Right lobe of liver (tissue), 6 donors: Measurements from ENCODE around the gene DUSP6. TPM values are rescaled to one million over a fixed set of nuclear protein-coding genes. Genes with fewer than 3 reads are reported as not detected.

Source experiments
- ATAC-seq, 4 donors: fragments of 200-7000 bp; cut with Tn5 transposase; one replicate each; pipeline ENCODE4 v1.9.1; 2020; ENCODE audit warnings: mild to moderate bottlenecking in 4 of 4, moderate library complexity in 4 of 4
- DNase-seq, 3 donors: peaks; one replicate each; pipeline ENCODE4 v3.0.0-alpha.2; 2020
- H3K27ac ChIP-seq, 3 donors: fragments of 200-600 bp; one replicate each; pipeline ENCODE4 v1.8.0; 2022
- H3K27me3 ChIP-seq, 2 donors: fragments of 200-600 bp; one replicate each; pipeline ENCODE4 v1.8.0; 2022
- H3K36me3 ChIP-seq, 4 donors: fragments of 200-600 bp; sonication (generic) in 1 of 4; one replicate each; pipeline versions ENCODE4 v1.5.1 to v1.8.0; 2017 to 2022; ENCODE audit warnings: control low read depth in 1 of 4
- H3K4me1 ChIP-seq, 4 donors: fragments of 200-600 bp; sonication (generic) in 1 of 4; one replicate each; pipeline versions ENCODE4 v1.5.1 to v1.8.0; 2017 to 2022; ENCODE audit warnings: control low read depth in 1 of 4
- H3K4me3 ChIP-seq, 3 donors: fragments of 200-600 bp; one replicate each; pipeline ENCODE4 v1.8.0; 2022
- H3K9me3 ChIP-seq, 4 donors: fragments of 200-600 bp; sonication (generic) in 1 of 4; one replicate each; pipeline versions ENCODE4 v1.5.1 to v1.8.0; 2017 to 2022; ENCODE audit warnings: control low read depth in 1 of 4
- CTCF ChIP-seq, 4 donors: fragments of 200-600 bp in 3 of 4; fragments of 450-650 bp in 1 of 4; IDR thresholded peaks; one replicate each; pipeline versions ENCODE4 v1.5.1 to v1.8.0; 2016 to 2022; ENCODE audit warnings: antibody characterized with exemption in 4 of 4, mild to moderate bottlenecking in 2 of 4
- POLR2A ChIP-seq: fragments of 450-650 bp; IDR thresholded peaks from one replicate; pipeline ENCODE4 v1.6.1; 2017; ENCODE audit warnings: antibody characterized with exemption, mild to moderate bottlenecking
- WGBS: methylation state at CpG from one replicate; pipeline ENCODE4 v1.1.6; 2018; ENCODE audit warnings: low coverage, low lambda C conversion rate; ENCODE audit not compliant: insufficient coverage; ENCODE audit errors: missing lambda C conversion rate; 5-methylcytosine and 5-hydroxymethylcytosine counted together
- intact Hi-C, 2 donors: fragments of 100-400 bp; cut with DNase I; formaldehyde crosslinking; loops; one replicate each; pipeline versions ENCODE4 v1.11.2 to v1.14.1; 2022
- total RNA-seq, 6 experiments: library from RNA; depleted of rRNA in 2 of 6; stranded (reverse); fragments of >200 nt in 2 of 6; fragmentation: NEBNext Ultra II Directional in 3 of 6; extraction: Animal tissue kit (Norgen Biotek cat#: 25700) in 3 of 6; gene quantifications; one replicate each; pipeline versions ENCODE4 v1.1.0 to v1.2.4, GENCODE V29; 2016 to 2023
- donor health status: DM: no; HTN: yes; CAD: no.
- donor health status: DM: no; HTN: no; CAD: no.
- donor health status: DM: no; HTN: no; CAD: no.
- donor health status: DM: no; HTN: yes; CAD: no.
- donor health status: DM: no; HTN: yes; CAD: no.

Gene DUSP6
- total RNA-seq, 6 experiments from 2014 or later: 24.3 to 139 (median 50.4) TPM

- 100% methylated on average over 1 of the region's 3 CpGs for WGBS
- intact Hi-C loops: no loop called here
Observed at GRCh38 chr12:89325495-89325894, 26.8 kb downstream of the DUSP6 start.

GRCh38 chr12:89324437-89324836 lies 27.9 kb downstream of the DUSP6 start:
- ATAC-seq: peak in 1 of 4 donors; percentile 16
- no peak overlapping the region for H3K4me3 ChIP-seq
- WGBS: 78% methylated on average over 7 of the region's 7 CpGs
- intact Hi-C loops: no loop called here
- no peak overlapping the region for H3K27ac ChIP-seq
- H3K36me3 ChIP-seq: no peaks in the 10 kb centered on the region
- peaks cover 0 to 11% (median 0%) of the 10 kb centered on the region in 4 donors for H3K4me1 ChIP-seq
- TF ChIP-seq POLR2A (no peak), CTCF (IDR thresholded peaks at IDR 0.05) (no peak)
- no peaks in the 10 kb centered on the region for H3K9me3 ChIP-seq
- DNase-seq: no peak
- no peaks in the 10 kb centered on the region for H3K27me3 ChIP-seq

More at GRCh38 chr12:89325495-89325894, 26.8 kb downstream of the DUSP6 start:
- Histone ChIP-seq H3K27ac (peak overlapping the region in 2 of 3 donors; percentile 17 to 45), H3K4me3 (no peak overlapping the region), H3K4me1 (peaks cover 0 to 11% (median 0%) of the 10 kb centered on the region in 4 donors), H3K27me3 (no peaks in the 10 kb centered on the region), H3K36me3 (no peaks in the 10 kb centered on the region), H3K9me3 (no peaks in the 10 kb centered on the region)
- TF ChIP-seq CTCF (IDR thresholded peaks at IDR 0.05) (no peak), POLR2A (no peak)
- DNase-seq (no peak), ATAC-seq (no peak)

- Histone ChIP-seq H3K4me1 (peaks cover 0 to 11% (median 2%) of the 10 kb centered on the region in 4 donors), H3K27ac (no peak overlapping the region), H3K9me3 (no peaks in the 10 kb centered on the region), H3K36me3 (no peaks in the 10 kb centered on the region), H3K4me3 (no peak overlapping the region), H3K27me3 (no peaks in the 10 kb centered on the region)
- WGBS: 77% methylated on average over 3 of the region's 3 CpGs
- no peak for DNase-seq
- TF ChIP-seq CTCF (IDR thresholded peaks at IDR 0.05): no peak
- TF ChIP-seq POLR2A: no peak
- ATAC-seq: no peak
- intact Hi-C loops: no loop called here
Observed at GRCh38 chr12:89323568-89324218, 28.6 kb downstream of the DUSP6 start.

- intact Hi-C loops: no loop called here
- WGBS: 88% methylated on average over 1 of the region's 1 CpG
- H3K4me3 ChIP-seq: no peak overlapping the region
- H3K27me3 ChIP-seq: no peaks in the 10 kb centered on the region
- no peak overlapping the region for H3K27ac ChIP-seq
- H3K4me1 ChIP-seq: peaks cover 0 to 11% (median 2%) of the 10 kb centered on the region in 4 donors
- ATAC-seq (no peak), DNase-seq (no peak)
- H3K9me3 ChIP-seq: no peaks in the 10 kb centered on the region
- no peaks in the 10 kb centered on the region for H3K36me3 ChIP-seq
- TF ChIP-seq POLR2A (no peak), CTCF (IDR thresholded peaks at IDR 0.05) (no peak)
Observed at GRCh38 chr12:89320735-89321134, 31.6 kb downstream of the DUSP6 start.
